ENCODE measurements around the gene DNAH9.

DNA sequence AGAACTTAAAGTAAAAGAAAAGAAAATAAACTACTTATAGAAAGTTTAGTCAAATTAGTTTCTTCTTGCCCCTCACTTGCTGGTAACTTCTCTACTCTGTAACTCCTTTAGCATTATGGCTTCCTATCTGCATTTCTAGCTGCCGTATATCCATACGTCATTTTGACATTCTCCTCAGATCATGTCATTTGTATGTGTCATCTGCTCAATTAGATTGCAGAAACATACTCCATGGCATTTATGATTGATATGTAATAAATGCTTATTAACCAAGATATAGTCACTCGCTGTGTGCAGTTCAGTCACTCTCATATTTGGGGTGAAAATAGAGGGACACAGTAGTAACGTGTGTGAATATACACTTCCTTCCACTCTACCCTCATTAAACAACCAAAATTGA lies 295.6 kb downstream of the DNAH9 start:
- TF ChIP-seq POLR2A (IDR thresholded peaks at IDR 0.05) (no peak), POLR2AphosphoS5 (IDR thresholded peaks at IDR 0.05) (no peak), EP300 (IDR thresholded peaks at IDR 0.05; ENCODE audit: low read depth) (no peak)
- TF ChIP-seq, protein P1, sequence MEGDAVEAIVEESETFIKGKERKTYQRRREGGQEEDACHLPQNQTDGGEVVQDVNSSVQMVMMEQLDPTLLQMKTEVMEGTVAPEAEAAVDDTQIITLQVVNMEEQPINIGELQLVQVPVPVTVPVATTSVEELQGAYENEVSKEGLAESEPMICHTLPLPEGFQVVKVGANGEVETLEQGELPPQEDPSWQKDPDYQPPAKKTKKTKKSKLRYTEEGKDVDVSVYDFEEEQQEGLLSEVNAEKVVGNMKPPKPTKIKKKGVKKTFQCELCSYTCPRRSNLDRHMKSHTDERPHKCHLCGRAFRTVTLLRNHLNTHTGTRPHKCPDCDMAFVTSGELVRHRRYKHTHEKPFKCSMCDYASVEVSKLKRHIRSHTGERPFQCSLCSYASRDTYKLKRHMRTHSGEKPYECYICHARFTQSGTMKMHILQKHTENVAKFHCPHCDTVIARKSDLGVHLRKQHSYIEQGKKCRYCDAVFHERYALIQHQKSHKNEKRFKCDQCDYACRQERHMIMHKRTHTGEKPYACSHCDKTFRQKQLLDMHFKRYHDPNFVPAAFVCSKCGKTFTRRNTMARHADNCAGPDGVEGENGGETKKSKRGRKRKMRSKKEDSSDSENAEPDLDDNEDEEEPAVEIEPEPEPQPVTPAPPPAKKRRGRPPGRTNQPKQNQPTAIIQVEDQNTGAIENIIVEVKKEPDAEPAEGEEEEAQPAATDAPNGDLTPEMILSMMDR (IDR thresholded peaks at IDR 0.05): no peak
